Loucy (cell line): ENCODE results near the gene ZNF292.

ENCODE experiments used
- H2AFZ ChIP-seq: fragments of 200-600 bp; sonication (generic); 2 replicates; pipeline ENCODE4 v1.6.0; 2016; ENCODE audit warnings: antibody characterized with exemption, mild to moderate bottlenecking, low read length, moderate library complexity
- H3F3A ChIP-seq: fragments of 200-600 bp; 2 replicates; pipeline ENCODE4 v1.6.0; 2016; ENCODE audit warnings: antibody characterized with exemption, low read depth, mild to moderate bottlenecking
- H3K27me3 ChIP-seq: fragments of 200-600 bp; sonication (generic); 2 replicates; pipeline ENCODE4 v1.6.1; 2014; ENCODE audit warnings: low read length, mild to moderate bottlenecking; ENCODE audit not compliant: insufficient read depth, poor library complexity, severe bottlenecking
- H3K36me3 ChIP-seq: fragments of 200-600 bp; sonication (generic); 2 replicates; pipeline ENCODE4 v1.6.1; 2016; ENCODE audit warnings: low read length; ENCODE audit not compliant: insufficient read depth
- H3K4me1 ChIP-seq: fragments of 200-600 bp; sonication (generic); 2 replicates; pipeline ENCODE4 v1.5.1; 2014; ENCODE audit warnings: low read length, mild to moderate bottlenecking; ENCODE audit not compliant: insufficient read depth, poor library complexity, severe bottlenecking
- H3K4me2 ChIP-seq: fragments of 200-600 bp; sonication (generic); 2 replicates; pipeline ENCODE4 v1.6.0; 2014; ENCODE audit warnings: antibody characterized with exemption, low read length, low read depth, mild to moderate bottlenecking; ENCODE audit not compliant: poor library complexity, severe bottlenecking
- H3K4me3 ChIP-seq: fragments of 200-600 bp; sonication (generic); 2 replicates; pipeline ENCODE4 v1.5.1; 2014; ENCODE audit warnings: low read length, mild to moderate bottlenecking, mixed read lengths; ENCODE audit not compliant: poor library complexity, severe bottlenecking
- H3K79me2 ChIP-seq: fragments of 200-600 bp; sonication (generic); 2 replicates; pipeline ENCODE4 v1.6.1; 2014; ENCODE audit warnings: low read length; ENCODE audit not compliant: insufficient read depth
- H3K9ac ChIP-seq: fragments of 200-600 bp; sonication (generic); 2 replicates; pipeline ENCODE4 v1.6.0; 2014; ENCODE audit warnings: mild to moderate bottlenecking, low read depth, low read length, moderate library complexity; ENCODE audit not compliant: poor library complexity, severe bottlenecking
- H3K9me2 ChIP-seq: fragments of 200-600 bp; sonication (generic); replicated peaks from 2 replicates; pipeline ENCODE4 v1.6.1; 2016; ENCODE audit warnings: low read depth, low read length, mixed read lengths
- H3K9me3 ChIP-seq: fragments of 200-600 bp; sonication (generic); 2 replicates; pipeline ENCODE4 v1.6.1; 2014; ENCODE audit warnings: mild to moderate bottlenecking, antibody characterized with exemption, low read length, low read depth; ENCODE audit not compliant: insufficient read depth
- H4K20me1 ChIP-seq: fragments of 200-600 bp; sonication (generic); 2 replicates; pipeline ENCODE4 v1.6.0; 2014; ENCODE audit warnings: antibody characterized with exemption, low read length, mild to moderate bottlenecking; ENCODE audit not compliant: insufficient read depth, poor library complexity, severe bottlenecking
- EZH2phosphoT487 ChIP-seq: fragments of 200-600 bp; IDR thresholded peaks from 2 replicates; pipeline ENCODE4 v1.6.1; 2018; ENCODE audit warnings: antibody characterized with exemption, mild to moderate bottlenecking, moderate library complexity, borderline replicate concordance
- TF ChIP-seq, protein P1 (sequence below): fragments of 200-600 bp; sonication (generic); conservative IDR thresholded peaks from 2 replicates; pipeline ENCODE4 v1.5.1; 2014; ENCODE audit warnings: mild to moderate bottlenecking, antibody characterized with exemption, low read length

Gene ZNF292

GRCh38 chr6:87209812-87210211 is 54.4 kb downstream of the ZNF292 start:
- Histone ChIP-seq H3K79me2 (peaks cover 100% of the 10 kb centered on the region), H3K4me1 (peaks cover 4% of the 10 kb centered on the region)

DNA sequence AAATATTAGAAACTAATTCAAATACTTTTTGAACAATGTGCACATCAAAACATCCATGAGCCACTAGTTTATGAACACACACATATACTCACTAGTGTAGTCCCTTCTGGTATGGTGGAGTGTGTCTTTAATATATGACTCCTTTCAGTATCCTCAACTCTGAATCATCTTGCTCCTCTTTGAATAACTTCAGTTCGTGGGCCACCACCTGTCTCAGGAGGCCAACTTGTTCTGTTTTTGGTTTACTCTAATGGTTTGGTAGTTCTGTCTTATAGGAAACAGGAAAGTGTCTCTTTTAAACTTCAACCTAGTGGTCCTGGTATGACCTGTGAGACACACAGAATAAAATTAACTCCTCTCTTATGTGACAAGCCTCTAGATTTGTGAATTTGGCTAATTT is 55.6 kb downstream of the ZNF292 start:
- TF ChIP-seq, protein P1, sequence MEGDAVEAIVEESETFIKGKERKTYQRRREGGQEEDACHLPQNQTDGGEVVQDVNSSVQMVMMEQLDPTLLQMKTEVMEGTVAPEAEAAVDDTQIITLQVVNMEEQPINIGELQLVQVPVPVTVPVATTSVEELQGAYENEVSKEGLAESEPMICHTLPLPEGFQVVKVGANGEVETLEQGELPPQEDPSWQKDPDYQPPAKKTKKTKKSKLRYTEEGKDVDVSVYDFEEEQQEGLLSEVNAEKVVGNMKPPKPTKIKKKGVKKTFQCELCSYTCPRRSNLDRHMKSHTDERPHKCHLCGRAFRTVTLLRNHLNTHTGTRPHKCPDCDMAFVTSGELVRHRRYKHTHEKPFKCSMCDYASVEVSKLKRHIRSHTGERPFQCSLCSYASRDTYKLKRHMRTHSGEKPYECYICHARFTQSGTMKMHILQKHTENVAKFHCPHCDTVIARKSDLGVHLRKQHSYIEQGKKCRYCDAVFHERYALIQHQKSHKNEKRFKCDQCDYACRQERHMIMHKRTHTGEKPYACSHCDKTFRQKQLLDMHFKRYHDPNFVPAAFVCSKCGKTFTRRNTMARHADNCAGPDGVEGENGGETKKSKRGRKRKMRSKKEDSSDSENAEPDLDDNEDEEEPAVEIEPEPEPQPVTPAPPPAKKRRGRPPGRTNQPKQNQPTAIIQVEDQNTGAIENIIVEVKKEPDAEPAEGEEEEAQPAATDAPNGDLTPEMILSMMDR = no peak
- no peak for TF ChIP-seq EZH2phosphoT487
- no peak overlapping the region for H3K4me2 ChIP-seq
- peaks cover 55% of the 10 kb centered on the region for H3K36me3 ChIP-seq
- H2AFZ ChIP-seq = no peak overlapping the region
- no peak overlapping the region for H3K4me3 ChIP-seq
- peaks cover 4% of the 10 kb centered on the region for H3K4me1 ChIP-seq
- no peak overlapping the region for H3K9ac ChIP-seq
- no peaks in the 10 kb centered on the region for H3K9me2 ChIP-seq
- no peaks in the 10 kb centered on the region for H3K9me3 ChIP-seq
- H3K27me3 ChIP-seq = no peaks in the 10 kb centered on the region
- peaks cover 98% of the 10 kb centered on the region for H4K20me1 ChIP-seq
- peaks cover 99% of the 10 kb centered on the region for H3K79me2 ChIP-seq
- H3F3A ChIP-seq = no peaks in the 10 kb centered on the region

More at GRCh38 chr6:87209812-87210211, 54.4 kb downstream of the ZNF292 start:
- H3K9me2 ChIP-seq = no peaks in the 10 kb centered on the region
- H3F3A ChIP-seq = no peaks in the 10 kb centered on the region
- TF ChIP-seq EZH2phosphoT487 = no peak
- TF ChIP-seq, protein P1 = no peak
- H3K27me3 ChIP-seq = no peaks in the 10 kb centered on the region
- H2AFZ ChIP-seq = no peak overlapping the region
- H3K9ac ChIP-seq = no peak overlapping the region
- H3K4me2 ChIP-seq = no peak overlapping the region
- H4K20me1 ChIP-seq = peaks cover 99% of the 10 kb centered on the region
- peaks cover 55% of the 10 kb centered on the region for H3K36me3 ChIP-seq
- no peak overlapping the region for H3K4me3 ChIP-seq
- H3K9me3 ChIP-seq = no peaks in the 10 kb centered on the region

DNA sequence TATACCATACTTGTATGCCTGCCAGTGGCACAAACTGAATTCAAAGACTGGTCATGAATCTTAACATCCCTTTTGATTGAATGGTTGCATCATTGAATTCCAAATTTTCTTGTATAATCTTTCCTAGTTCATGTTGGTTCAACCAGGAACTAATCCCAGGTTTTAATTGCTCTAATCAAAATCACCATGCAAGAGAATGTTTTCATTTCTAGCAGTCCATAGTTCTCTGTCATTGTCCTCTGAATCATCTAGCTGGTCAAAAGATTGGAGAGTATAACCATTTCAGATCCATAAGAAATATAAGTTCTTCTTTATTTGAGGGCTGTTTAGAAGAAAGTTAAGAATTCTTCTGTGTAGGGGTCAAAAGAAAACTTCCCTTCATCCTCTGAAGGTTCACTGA is 57.2 kb downstream of the ZNF292 start:
- Histone ChIP-seq H3K9me3 (no peaks in the 10 kb centered on the region), H3K4me2 (no peak overlapping the region), H3K36me3 (peaks cover 58% of the 10 kb centered on the region), H3K4me1 (peaks cover 4% of the 10 kb centered on the region), H3K79me2 (peaks cover 99% of the 10 kb centered on the region), H2AFZ (no peak overlapping the region), H3K9me2 (no peaks in the 10 kb centered on the region), H3F3A (no peaks in the 10 kb centered on the region), H3K27me3 (no peaks in the 10 kb centered on the region), H3K4me3 (no peak overlapping the region), H4K20me1 (peaks cover 98% of the 10 kb centered on the region), H3K9ac (no peak overlapping the region)
- TF ChIP-seq, protein P1 = no peak
- TF ChIP-seq EZH2phosphoT487 = no peak
